ENCODE results near the gene SLC29A2.

Gene SLC29A2

DNA sequence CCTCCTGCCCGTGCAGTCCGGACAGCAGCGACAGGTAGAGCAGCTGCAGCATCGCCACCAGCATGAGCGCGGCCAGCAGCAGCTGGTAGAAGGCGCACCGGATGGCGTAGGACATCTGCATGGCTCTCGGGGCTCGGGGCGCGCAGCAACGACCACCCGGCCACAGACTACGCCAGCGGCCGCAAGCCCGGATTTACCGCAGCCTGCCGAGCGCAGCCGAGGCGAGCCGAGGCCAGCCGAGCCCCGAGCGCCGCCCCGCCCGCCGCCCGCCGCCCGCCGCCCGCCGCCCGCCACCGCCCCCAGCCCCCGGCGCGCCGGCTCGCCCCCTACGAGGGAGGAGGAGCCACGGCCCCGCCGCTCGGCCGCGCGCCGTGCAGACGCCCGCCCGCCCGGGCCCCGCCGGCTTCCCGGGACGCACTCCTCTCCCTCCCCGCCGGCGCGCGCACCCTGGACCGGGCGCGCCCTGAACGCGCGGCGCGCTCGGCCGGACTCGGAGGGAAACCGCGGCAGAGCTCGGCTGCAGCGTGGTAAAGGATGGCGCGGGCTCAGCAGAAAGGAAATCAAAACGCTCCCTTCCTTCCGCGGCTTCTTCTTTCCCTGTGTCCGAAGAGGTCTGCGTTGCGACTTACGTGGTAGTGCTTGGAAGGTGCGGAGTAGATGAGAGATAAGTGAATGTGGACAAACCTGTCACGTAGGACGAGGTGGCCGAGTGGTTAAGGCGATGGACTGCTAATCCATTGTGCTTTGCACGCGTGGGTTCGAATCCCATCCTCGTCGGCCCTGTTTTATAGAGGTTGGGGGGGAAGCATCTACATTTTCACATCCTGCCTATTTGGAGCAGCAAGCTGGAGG is 23.9 kb downstream of the SLC29A2 start, which contains the start of gene B4GAT1:
B4GAT1 (minus strand) TSS at position 205 of the 852 bp plus-strand sequence; CDS start at position 121, 84 bp downstream.
- DNase-seq (ENCODE audit: low spot score), result peak; percentile 80

DNA sequence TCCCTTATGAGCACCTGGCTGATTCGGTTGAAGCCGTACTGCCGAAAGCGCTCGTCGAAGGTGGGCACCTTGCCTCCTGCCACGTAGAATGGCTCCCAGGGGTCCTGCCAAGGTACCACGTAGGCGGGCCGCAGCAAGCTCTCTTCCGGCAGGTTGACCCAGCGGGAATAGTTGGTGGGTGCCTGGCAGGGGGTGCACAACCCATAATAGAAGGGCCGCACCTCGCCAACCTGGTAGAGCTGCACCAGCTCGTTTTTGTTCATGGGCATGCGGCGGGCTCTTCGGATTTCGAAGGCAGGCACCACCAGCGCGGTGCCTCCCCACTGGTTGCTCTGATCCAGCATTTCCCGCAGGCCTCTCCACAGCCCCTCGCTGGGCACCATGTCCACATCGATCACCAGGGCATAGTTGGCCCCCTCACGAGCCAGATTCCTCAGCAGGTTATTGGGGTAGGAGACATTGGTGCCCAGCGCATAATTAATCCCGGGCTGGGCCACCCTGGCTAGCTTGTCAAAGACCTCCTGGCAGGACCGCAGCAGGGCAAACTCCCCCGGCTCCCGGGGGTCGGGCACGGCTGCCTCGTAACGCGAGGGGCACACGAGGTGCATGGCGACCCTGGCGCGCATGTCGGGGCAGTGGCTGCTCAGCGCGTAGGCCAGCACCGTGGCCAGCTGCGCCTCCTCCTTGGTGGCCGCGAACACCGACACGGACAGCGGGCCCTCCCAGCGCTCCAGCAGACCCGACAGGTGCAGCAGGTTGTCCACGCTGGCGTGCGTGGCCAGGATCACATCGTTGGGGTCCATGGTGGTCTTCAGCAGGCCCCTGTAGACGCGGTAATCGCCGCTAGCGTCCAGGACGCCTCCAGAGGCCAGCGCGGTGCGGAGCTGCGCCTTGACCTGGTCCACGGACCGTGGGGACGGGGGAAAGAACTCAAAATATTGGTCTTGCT is 24.8 kb downstream of the SLC29A2 start:
- no peak for DNase-seq (ENCODE audit: low spot score)

DNA sequence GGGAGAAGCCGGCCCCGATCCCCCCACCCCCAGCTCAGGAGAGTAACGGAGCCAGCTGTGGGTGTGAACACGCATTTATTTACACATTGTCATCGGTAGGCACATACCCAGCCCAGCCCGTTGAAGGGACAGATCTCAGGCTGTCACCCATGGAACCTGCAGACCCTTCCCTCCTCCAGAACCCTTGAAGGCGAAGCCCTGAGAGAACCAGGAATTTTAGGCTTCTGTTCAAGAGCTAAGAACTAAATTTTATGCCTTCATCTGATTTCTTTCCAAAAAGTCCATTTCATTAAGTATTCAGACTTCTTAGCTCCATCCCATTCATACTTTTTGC is 26.3 kb downstream of the SLC29A2 start:
- no peak for DNase-seq (ENCODE audit: low spot score)

DNA sequence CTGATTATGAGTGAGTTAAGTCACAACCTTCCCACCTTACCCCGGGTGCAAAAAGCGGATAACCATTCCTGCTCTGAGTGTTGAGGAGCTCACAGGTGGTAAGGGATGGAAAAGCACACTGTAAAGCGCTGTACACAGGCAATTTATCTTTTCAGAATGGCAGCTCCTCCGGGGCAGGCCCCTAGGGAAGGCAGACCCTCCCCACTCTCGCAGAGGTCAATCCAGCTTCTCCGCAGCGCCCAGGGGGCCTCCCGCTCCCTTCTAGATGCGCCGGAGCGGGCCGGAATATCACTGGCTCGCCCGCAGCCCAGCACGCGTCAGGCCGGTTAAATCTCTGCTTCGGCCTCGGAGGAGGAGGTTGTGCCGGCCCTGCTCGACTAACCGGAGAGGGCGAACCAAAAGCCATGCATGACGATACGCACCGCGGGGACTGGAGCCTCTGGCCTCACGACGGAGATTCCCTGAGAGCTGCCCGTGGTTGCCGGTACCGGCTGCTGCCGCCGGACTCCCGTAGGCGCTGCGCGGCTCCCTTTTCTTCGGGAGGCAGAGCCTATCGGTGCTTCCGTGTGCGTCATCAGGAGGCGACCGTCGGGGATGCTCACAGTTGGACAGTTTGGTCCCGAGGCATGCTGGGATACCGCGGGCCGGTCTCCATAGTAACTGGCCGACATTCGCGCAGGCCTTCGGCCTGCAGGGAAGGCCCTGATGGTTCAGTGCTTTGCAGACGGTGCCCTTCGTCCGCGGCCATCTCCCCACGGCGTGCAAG is 26.8 kb downstream of the SLC29A2 start, which contains the start of gene BRMS1:
BRMS1 (minus strand) TSS at position 555 of the 766 bp plus-strand sequence. CDS start 2,870 bp downstream, outside the sequence.
- DNase-seq (ENCODE audit: low spot score), result peak; percentile 96

DNA sequence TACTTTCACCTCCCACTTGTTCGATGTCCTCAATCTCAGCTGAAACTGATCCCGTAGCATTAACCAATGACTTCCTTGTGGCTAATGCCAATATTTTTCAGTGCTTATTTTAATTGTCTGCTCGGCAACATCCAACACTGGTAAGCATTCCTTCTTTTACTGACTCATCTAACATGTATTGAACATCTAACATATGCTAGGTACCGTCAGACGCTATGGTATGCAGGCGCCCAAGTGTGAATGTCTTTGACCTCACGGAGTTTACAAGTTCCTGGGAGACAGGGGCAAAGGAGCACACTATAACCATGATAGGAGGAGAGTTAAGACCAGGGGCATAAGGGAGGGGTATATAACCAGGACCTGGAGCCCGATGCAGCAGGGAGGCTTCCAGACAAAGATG is 28.4 kb downstream of the SLC29A2 start:
- DNase-seq (ENCODE audit: low spot score), result no peak

DNA sequence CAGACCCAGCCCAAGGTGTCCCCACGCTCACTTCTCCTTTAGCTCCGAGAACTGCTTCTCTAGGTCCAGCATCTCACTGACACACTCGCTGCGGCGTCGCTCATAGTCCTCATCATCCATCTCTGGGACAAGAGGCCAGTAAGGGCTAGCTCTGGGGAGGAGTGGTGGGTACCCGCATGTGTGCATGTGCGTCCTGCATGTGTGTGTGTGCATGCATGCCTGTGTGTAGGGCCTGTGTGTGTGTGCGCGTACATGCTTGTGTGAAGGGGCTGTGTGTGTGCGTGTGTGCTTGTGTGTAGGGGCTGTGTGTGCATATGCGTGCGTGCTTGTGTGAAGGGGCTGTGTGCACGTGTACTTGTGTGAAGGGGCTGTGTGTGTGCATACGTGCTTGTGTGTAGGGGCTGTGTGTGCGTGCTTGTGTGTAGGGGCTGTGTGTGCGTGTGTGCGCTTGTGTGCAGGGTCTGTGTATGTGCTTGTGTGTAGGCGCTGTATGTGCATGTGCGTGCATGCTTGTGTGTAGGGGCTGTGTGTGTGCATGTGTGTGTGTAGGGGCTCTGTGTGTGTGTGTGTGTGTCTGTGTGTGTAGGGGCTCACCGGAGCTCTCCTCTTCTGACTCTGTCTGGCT is 29.9 kb downstream of the SLC29A2 start:
- no peak for DNase-seq (ENCODE audit: low spot score)

DNA sequence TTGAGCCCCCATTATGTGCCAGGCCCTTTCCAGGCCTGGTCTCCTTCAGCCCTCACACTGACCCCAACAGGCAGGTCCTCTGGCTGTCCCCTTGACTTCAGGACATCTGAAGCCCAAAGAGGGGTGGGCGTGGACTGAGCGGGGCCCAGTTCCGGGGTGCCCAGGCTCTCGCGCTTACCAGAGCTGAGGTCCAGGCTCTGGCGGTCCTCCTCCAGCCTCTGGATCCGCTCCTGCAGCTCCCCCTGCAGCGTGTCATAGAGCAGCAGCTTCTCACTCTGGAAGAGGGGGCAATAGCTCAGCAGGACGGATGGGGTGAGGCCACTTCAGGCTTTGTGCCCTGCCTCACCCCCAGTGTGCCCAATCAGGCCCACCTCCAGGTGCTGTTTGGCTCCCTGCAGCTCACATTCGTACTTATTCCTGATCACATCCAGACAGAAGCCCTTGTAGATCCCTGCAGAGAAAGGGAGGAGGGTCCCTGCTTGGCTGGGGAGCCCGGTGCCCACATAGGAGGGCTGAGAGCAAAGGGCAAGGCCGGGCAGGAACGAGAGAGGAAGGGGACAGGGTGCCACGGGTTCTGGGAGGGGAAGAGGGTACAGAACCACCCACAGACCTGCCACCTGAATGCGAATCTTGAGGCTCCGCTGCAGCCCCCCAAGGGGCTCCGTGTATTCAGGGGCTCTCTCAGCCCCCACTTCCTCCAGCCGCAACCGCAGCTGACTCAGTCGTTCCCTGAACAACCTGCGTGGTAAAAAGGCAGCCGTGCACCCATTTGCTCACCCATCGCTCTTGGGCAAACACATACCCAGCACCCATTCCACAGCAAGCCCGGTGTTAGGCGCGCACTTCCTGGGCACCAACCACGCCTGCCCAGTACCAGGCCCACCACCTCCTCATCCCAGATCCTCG is 30.7 kb downstream of the SLC29A2 start:
- no peak for DNase-seq (ENCODE audit: low spot score)

DNA sequence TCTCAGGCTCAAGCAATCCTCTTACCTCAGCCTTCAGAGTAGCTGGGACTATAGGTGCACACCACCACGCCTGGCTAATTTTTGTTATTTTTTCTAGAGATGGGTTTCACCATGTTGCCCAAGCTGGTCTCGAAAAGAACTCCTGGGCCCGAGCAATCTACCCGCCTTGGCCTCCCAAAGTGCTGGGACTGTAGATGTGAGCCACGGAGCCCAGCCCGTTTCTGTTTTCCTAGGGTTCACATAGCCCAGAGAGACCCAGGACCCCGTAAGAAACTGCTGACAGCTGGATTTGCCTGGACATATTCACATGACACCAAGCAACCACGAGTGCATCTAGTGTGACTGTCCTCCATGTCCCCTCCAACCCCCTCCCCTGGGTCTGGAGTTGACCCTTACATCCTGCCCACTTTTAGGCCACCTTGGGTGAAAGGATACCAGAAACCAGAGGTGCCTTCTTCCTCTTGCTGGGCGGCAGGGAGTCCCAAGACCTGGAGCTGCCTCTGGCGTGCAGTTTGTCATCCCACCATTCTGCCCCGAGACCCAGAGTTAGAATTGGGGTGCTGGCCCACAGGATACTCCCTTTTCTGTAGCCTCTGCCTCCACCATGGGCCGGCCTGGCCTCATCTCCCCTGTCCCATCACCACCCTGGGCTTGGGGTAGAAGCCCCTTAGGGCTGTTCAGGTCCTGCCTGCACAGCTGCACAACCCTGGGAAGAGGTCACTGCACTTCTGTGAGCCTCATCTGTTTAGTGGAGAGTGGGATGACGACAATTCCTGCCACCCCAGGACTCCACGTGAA is 31.7 kb downstream of the SLC29A2 start:
- DNase-seq (ENCODE audit: low spot score), result no peak

DNA sequence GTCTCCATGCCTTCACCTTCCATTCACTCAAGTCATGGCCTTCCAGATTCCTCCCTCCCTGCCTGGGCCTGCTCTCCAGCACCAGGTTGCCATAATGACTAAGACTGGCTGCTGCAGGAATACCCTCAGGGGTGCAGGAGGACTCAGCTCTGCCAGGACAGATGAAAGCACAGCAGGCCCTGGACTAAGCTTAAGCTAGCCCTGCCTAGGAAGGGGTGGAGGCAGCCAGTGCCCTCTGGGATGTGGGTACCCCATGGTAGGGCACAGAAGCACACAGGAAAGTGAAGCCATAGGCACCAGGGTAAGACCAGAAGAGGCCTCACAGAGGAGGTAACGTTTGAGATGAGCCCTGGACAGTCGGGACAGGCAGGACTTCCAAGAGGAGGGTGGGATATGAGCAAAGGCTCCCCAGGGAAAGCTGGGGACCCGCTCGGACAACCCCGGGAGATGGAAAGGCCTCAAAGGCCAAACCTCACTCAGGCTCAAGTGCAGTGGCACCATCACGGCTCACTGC is 32.3 kb downstream of the SLC29A2 start:
- DNase-seq (ENCODE audit: low spot score), result no peak

DNA sequence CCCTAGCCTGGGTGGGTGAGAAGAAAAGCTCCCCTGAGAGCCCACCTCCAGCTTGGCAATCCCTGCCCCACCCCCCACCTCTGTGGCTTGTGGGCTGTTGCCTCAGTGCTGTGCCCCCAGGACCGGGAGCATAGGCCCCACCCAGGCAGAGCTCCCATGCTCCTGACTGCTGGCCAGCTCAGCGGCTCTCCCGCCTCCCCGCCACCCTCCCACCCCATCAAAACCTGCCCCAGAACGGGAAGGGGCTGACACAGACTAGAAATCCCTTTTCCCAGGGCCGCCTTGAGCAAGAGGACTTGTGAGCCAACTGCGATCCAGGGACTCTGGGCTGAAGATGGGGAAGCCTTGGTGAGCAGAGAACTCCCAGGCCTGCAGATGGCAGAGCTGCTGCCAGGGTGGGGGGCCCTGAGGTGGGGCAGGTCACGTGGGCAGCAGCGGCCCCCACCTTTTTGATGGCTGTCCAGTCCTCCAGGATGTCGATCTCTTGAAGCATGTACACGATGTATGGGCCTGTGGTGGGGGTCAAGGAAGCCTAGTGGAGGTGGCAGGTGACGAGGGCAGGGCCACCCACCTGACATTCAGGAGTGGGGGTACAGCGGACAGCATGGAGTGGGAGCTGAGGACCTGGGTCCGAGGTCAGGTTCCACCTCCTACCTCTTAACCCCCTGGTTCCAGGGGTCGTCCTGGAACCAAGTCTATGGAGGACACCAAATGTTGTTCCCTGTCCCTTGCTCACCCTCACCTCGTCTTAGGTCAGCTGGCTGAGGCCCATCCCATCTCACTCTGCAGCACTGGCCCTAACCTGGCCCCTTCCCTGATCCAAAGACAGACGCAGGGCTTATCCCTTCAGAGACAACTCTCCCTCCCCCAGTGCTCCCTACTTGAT is 33.0 kb downstream of the SLC29A2 start:
- DNase-seq (ENCODE audit: low spot score), result no peak

DNA sequence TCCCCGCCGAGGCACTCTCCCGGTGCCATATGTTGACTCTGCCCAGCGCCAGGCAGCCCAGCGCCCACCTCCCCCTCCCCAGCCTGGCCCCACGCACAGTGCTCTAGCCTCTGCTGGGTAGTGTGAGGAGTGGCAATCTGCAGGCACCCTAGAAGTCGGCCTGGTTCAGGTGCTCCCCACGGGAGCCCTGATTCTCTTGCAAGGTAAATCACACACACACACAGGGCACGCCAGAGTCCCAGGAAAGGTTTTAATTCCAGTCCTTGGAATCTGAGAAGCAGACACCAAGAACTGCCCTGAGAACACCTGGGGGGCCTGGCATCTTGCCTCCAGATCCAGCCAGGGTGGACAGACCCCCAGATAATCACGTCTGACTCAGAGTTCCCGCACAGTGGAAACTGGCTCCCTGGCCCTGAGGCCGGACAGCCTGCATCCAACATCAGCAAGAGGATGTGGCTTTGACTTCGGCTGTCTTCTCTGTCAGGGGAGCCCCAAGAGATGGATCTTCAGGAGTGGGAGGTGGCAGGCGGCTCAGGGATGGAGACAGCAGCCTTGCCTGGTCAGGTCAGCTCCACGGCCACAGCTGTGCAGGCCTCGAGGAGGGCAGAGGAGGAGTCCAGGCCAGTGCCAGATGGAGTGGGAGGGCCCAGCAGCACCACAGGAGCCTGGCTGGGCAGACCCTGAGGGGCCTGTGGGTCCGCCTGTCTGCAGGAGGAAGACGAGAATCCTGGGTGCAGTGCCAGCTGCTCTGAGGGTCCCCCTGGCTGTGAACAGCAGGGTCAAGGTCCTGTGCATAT is 34.3 kb downstream of the SLC29A2 start:
- no peak for DNase-seq (ENCODE audit: low spot score)

DNA sequence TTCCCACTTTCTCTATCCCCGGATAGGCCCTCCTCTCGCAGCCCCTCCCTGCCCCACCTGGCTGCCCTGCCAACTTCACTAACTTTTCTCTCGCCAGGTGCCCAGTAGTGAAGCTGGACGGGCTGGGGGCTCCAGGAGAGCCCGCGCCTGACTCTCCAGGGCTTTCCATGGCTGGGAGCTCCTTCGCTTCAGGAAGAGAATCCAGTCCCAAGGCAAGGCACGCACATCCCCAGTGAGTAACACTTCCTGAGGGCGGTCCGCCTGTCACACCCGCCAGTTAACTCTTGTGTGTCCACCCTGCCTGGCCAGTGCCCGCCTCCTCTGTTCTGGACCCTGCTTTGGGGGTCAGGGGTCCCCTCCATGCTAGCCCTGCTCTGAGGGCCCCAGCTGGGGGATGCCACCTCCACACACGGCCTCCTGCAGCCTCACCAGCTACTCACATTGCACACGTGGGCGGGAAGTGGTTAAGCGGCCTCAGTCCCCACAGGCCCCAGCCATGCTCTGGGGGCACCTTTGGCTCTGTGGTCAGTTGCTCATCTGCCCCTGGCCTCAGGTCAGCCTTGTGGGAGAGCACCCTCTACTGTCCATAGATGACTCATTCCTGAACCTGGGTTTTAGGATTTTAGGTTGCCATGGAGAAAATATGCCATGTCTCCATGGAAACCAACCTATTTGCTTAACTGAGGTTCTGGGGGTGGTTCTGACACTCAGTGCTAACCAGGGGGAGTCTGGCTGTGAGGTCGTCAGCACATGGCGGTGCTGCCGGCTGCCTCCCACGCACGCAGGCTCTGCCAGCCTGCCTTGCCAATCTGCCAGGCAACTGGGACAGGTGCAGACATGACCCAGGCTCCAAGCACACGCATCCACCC is 35.1 kb downstream of the SLC29A2 start, which contains the start of gene RIN1:
RIN1 (minus strand) TSS at position 201 of the 869 bp plus-strand sequence; CDS start at position 169, 32 bp downstream.
- peak; percentile 97 for DNase-seq (ENCODE audit: low spot score)

DNA sequence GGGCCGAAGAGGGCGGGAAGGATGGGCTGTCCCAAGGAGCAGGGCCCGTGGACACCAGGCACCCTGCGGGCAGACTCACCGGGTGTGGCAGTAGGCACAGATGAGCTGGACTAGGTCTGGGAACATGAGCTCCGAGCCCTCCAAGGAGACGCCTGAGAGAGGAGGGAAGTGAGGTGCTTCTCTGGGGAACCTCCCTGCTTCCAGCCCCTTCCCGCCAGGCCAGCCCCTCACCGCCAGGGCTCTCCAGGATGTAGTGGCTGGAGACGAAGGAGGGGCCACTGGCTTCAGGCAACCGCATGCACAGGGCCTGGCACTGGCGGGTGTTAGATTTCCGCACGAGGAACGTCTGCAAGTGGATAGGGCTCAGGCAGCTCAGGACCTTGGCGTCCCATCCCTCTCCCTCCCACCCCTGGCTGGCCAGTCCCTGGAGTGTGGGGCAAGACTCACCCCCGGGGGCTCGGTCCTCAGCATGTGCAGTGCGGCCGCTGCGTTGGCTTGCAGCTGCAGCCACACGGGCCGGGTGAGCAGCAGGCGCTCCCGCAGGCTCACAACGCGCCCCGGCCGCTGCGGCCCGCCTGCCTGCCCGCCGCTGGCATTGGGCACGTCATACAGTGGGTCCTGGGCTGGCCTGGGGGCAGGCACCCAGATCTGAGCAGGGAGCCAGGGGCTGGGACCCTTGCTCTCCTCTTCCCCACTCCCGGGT is 35.9 kb downstream of the SLC29A2 start:
- DNase-seq (ENCODE audit: low spot score), result peak; percentile 44

DNA sequence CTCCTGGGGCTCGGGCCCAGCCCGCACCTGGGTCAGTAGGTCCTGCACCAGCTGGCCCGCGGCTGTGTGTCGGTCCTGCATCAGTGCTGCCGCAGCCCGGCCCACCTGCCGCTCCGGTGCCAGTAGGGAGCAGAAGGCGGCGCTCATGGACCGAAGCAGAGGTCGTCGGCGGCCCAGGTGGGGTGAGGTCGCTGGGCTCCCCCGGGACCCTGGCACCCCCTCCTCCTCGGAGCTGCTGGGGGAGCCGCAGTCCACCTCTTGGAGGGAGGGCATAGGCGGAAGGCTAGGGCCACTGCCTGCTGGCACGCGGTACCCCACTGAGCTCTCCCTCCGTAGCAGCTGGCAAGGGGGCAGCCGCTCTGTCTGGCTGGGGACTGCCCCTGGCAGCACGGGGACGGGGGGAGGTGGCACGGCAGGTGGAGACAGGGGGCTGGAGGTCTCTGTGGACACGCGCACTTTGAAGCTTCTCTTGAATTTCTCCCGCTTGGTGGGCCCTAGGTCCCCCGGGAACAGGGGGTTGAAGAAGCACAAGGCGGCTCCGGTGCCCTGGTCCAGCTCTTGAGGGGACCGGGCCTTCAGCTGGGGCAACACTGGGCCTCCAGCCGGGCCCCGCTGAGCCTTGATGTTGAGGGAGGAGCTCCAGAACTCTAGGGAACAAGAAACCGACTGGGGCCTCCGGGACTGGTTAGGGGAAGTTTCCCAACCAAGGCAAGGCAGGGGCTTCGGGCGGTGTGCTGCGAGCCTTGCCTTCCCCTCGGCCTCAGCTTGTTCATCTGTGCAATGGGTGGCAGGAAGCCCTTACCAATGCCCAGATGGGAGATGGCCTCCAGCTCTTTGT is 36.7 kb downstream of the SLC29A2 start:
- no peak for DNase-seq (ENCODE audit: low spot score)

Measured in AG08395 (cell line).